Ecto neural progenitor cell (in vitro differentiated cells): Measurements from ENCODE around the gene DPP9.

Experiments used
- DNase-seq: peaks from one replicate; pipeline ENCODE4 v3.0.0-alpha.2; 2018; ENCODE audit warnings: low spot score

Gene DPP9

GRCh38 chr19:4709440-4710280, 14.0 kb downstream of the DPP9 start:
- no peak for DNase-seq

- DNase-seq, result no peak
Observed at GRCh38 chr19:4707956-4708650, 15.5 kb downstream of the DPP9 start.

DNA sequence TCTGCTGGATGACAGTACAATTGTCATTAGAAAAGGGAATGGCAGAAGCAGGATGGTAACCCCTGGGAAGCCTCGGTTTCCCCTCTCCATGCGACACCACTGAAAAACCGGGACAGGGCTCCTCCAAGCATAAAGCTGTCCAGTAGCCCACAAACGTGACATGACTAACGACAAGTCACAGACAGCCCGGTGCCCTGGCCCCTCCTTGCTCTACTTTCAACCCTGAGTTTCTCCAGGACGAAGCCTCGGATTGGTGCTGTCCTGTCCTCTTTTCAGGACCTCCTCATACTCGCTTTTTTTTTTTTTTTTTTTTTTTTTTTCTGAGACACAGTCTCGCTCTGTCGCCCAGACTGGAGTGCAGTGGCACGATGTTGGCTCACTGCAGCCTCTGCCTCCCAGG, 16.3 kb downstream of the DPP9 start:
- no peak for DNase-seq

DNA sequence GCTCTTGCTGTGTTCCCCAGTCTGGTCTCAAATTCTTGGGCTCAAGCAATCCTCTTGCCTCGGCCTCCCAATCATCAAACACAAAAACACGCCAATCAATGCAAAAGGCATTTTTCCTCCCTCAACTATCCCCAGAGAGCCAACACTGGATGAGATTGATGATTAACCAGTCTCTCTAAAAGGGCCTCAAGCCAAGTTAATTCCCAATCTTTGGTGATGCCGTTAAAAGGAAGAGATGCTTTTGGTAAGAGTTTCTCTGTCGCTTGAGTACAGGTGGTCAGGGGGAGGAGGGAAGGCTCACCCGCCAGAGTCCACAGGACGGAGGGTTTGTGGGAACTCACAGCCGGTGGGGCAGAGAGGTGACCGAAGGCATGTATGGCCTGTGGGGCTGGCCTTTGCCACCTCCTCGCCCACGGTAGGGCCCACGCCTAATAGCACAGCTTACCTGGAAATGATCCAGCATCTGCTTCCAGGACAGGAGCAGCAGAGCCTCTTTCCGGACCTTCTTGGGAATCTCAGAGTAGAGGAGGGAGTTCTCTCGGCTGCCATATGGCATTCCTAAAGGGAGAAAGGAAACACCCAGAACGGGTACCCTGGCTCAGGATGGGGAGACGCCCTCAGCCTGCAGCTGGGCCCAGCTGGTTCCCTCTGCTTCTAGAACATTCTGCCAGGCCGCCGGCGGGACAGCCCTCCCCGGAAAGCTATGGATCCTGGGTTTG, 18.1 kb downstream of the DPP9 start:
- DNase-seq, result no peak

DNA sequence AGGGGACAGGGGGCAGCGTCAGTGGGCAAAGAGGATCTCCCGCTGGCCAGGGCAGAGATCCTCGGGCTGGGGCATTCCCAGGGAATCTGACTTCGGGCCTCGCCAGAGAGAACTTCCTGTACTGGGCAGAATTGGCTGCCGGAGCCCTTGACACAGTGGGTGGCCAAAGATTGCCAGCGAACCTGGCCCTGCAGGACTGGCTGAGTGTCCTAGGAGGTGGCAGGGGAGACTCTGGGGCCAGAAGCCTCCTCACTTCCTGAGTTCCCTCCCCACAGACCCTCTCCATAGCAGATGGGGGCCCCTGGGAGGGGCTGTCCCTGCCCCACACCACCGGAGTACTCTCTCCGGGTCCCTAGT, 19.3 kb downstream of the DPP9 start:
- no peak for DNase-seq

- DNase-seq, result no peak
Observed at GRCh38 chr19:4703671-4704316, 19.8 kb downstream of the DPP9 start.

- no peak for DNase-seq
Observed at GRCh38 chr19:4702764-4703163, 20.9 kb downstream of the DPP9 start.

- no peak for DNase-seq
Observed at GRCh38 chr19:4701557-4701956, 22.1 kb downstream of the DPP9 start.

- no peak for DNase-seq
Observed at GRCh38 chr19:4700693-4700970, 23.0 kb downstream of the DPP9 start.

DNA sequence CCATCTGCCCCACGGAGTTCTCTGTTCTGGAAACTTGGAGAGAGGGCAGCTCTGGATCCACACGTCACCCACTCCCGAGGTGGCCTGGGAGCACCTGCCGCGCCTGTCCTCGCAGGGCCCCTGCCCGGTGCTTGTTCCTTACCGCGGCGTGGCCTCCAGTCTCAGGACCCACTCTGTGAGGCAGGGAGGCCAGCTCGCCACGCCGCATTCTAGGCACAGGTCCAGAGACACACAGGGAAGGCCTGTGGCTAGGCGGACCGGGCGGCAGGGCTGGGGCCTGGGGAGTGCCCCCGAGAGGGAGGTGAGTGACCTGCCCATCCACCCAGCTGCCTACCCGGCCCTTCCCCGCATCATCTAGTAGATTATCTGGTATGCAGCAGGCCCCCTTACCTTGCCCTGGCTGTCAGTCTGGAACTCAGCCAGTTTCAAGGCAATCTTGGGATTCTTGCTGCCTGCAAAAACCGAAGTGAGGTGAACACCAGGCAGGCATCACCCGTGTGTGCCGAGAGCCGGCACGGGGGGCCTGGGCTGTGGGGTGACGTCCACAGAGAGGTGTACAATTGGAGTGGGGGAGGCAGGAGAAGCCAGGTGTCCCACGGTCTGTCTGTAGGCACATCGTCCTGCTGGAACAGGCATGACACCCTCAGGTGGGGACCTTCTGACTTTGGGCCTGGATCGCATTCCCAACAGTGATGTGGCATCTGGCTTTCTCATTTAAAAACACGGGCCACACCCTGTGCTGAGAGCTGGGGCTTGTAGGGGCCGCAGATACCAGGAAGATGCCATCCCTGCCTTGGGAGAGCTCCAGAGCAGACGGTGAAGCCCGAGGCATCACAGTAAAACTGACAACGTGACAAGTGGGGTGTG, 23.6 kb downstream of the DPP9 start:
- no peak for DNase-seq

DNA sequence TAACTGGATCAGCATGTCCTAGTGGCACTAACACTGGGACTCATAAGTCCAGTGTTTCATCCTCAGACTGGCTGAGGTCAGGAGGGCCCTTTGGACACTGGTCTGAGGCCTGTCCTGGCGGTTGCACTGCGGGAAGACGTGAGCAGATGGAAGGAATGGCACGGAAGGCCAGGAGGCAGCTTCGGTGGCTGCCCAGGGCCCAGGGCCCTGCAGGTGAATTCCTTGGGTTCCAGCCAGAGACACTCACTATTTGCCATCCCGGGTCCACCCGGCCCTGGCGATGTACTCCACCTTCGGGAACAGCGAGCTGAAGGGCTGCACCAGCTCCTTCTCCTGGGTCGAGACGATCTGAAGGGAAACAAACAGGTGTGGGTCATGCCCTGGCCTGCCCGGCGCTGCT, 26.3 kb downstream of the DPP9 start:
- no peak for DNase-seq

GRCh38 chr19:4695224-4695731, 28.4 kb downstream of the DPP9 start:
- no peak for DNase-seq

- DNase-seq, result no peak
Observed at GRCh38 chr19:4694211-4694987, 29.2 kb downstream of the DPP9 start.

GRCh38 chr19:4693471-4694121, 30.0 kb downstream of the DPP9 start:
- DNase-seq, result no peak

DNA sequence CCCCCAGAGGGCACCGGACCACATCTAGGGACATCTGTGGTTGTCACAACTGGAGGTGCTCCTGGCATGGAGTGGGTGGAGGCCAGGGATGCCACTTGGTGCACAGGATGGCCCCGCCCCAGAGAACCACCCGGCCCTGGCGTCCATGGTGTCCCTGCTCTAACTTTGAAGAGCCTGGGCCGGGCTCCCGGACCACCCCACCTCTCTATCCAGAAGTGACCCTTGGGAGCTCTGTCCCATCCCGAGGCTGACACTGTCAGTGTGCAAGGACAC, 30.6 kb downstream of the DPP9 start:
- DNase-seq, result no peak

DNA sequence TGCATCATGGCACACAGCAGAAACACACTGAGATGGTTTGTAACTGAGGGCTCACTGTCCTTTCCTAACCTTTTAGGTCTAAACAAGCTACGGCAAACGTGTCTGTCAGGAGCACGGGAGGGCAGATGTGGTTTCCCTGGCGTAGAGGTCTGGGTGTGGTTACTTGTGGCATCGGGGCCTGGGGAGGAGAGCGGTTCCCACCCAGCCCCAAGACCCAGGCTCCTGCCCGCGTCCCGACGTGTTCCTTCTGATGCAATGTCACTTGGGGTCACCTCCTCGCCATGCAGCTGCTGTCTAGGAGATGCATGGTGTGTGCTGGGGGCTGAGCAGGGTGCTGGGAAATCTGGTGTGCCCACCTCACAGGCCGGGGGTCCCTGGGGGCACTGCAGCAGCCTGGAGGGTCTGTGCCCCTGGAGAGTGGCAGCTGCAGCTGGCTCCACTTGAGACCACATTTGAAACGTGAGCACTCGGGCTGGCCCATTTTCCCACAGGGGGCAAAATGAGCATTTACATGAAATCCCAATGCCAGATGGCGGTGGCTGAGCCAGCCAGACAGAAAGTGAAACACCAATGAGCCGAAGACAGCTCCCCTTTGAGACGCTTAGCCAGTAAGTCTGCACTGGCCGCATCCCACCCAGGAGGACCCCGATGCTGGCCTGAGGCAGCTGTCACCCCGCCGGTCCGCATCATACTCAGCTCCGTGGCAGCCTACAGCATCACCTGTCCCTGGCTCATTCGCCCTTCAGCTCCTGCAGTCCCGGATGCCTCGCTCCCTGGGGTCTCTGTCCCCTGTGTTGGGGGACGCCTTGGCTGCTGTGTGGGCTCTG, 31.2 kb downstream of the DPP9 start:
- DNase-seq, result no peak

DNA sequence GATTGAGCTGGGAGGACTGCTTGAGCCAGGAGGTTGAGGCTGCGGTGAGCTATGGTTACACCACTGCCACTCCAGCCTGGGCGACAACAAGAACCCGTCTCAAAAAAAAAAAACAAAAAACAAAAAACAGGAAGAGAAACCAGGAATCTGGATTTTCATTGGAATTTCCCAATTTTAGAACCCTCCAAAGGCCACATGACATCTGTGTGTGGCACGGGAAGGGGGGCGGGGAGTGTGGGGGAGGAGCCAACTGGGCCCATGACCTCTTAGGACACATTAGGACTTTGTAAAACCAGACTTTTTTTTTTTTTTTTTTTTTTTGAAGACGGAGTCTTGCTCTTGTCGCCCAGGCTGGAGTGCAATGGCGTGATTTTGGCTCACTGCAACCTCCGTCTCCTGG, 32.3 kb downstream of the DPP9 start:
- DNase-seq, result no peak

GRCh38 chr19:4690361-4690760, 33.3 kb downstream of the DPP9 start:
- DNase-seq, result no peak

GRCh38 chr19:4689403-4689802, 34.2 kb downstream of the DPP9 start:
- DNase-seq, result no peak

- no peak for DNase-seq
Observed at GRCh38 chr19:4688587-4688986, 35.1 kb downstream of the DPP9 start.
